Pancreas (tissue), 10 donors: ENCODE data around the gene PLA2G3. TPM values are rescaled to one million over a fixed set of nuclear protein-coding genes. Genes with fewer than 3 reads are reported as not detected.
A peak's percentile ranks its signal among the peaks of the same experiment; 100 is the strongest.

Source experiments
- ATAC-seq, 4 donors: fragments of 200-7000 bp; cut with Tn5 transposase; one replicate each; pipeline versions ENCODE4 v1.8.0 to v1.9.1; 2020; ENCODE audit warnings: mild to moderate bottlenecking in 4 of 4, moderate library complexity in 4 of 4
- DNase-seq, 6 donors: peaks; one replicate each; pipeline ENCODE4 v3.0.0-alpha.2; 2020
- FAIRE-seq: peaks from 2 replicates; lab custom pipeline; 2012; peaks lifted over from hg19 to GRCh38; lab: Jason Lieb, UNC
- H3K27ac ChIP-seq, 4 donors: fragments of 200-600 bp; sonication (generic); 1 replicate in 3 of 4; 2 replicates in 1 of 4; pipeline versions ENCODE4 v1.5.0 to v1.8.0; 2020
- H3K27me3 ChIP-seq, 4 donors: fragments of 200-600 bp; one replicate each; pipeline ENCODE4 v1.8.0; 2021
- H3K36me3 ChIP-seq, 3 donors: fragments of 200-600 bp; sonication (generic) in 1 of 3; one replicate each; pipeline versions ENCODE4 v1.5.0 to v1.8.0; 2020 to 2021
- H3K4me1 ChIP-seq, 3 donors: fragments of 200-600 bp; one replicate each; pipeline ENCODE4 v1.8.0; 2021
- H3K4me3 ChIP-seq, 4 donors: fragments of 200-600 bp; sonication (generic) in 2 of 4; one replicate each; pipeline versions ENCODE4 v1.5.0 to v1.8.0; 2020 to 2021
- H3K9me3 ChIP-seq, 4 donors: fragments of 200-600 bp; one replicate each; pipeline ENCODE4 v1.8.0; 2021
- WGBS, 2 donors: extraction: QIAGEN DNeasy Blood & Tissue Kit; methylation state at CpG; one replicate each; pipeline ENCODE4 v1.1.7; 2013; 5-methylcytosine and 5-hydroxymethylcytosine counted together
- intact Hi-C, 3 donors: fragments of 100-400 bp; cut with DNase I; formaldehyde crosslinking; loops; one replicate each; pipeline versions ENCODE4 v1.11.1 to v1.14.2; 2022
- polyA plus RNA-seq, 2 donors: library from polyadenylated mRNA; stranded (reverse); fragments of 200-250 nt; gene quantifications; one replicate each; pipeline ENCODE4 v1.2.3, GENCODE V29; 2013
- total RNA-seq, 6 donors: library from RNA; stranded (reverse); fragmentation: NEBNext Ultra II Directional in 4 of 6; extraction: Animal tissue kit (Norgen Biotek cat#: 25700) in 4 of 6; gene quantifications; one replicate each; pipeline versions ENCODE4 v1.2.1 to v1.2.4, GENCODE V29; 2021 to 2023
- TF ChIP-seq, protein P1 (sequence below), 4 donors: fragments of 200-600 bp; sonication (generic) in 3 of 4; IDR thresholded peaks; one replicate each; pipeline versions ENCODE4 v1.5.0 to v1.8.0; 2021; ENCODE audit warnings: antibody characterized with exemption in 4 of 4
- donor health status: healthy with polysubstance abuse.
- donor health status: DM: no; HTN: no; CAD: no; lungs with moderate emphysema.
- donor health status: DM: no; HTN: no; CAD: no.
- donor health status: control.
- donor health status: control.
- donor health status: Bipolar disorder and iron deficiency.
- donor health status: DM: yes; HTN: yes; CAD: no.
- donor health status: DM: no; HTN: no; CAD: no.
- donor health status: DM: no; HTN: no; CAD: no.
- donor health status: DM: yes; HTN: yes; CAD: no.

PLA2G3 gene
- total and polyA plus RNA-seq, 8 donors = 0.02 TPM; not detected in 7

DNA sequence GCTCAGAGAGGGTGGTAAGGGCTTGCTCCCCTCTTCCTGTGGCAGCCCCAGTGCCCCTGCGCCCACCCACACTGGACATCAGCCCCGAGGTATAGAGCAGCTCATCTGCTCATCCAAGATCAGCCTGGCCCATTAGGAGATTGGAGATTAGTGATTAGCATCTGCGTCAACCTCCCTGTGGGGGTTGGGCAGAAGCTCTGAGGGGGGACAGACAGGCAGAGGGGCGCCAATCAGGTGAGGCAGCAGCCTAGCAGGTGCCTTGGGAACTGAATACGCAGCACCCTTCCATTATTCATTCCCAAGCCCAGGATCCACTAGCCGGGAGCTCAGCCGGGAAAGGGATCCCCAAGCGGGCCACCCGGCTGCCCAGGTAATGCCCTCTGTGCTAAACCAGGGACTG is 48.1 kb downstream of the PLA2G3 start:
- DNase-seq = peak in 1 of 6 donors; percentile 13
- H3K27me3 ChIP-seq = no peaks in the 10 kb centered on the region
- no peaks in the 10 kb centered on the region for H3K4me1 ChIP-seq
- intact Hi-C loops = no loop called here
- H3K9me3 ChIP-seq = no peaks in the 10 kb centered on the region
- no peak overlapping the region for H3K27ac ChIP-seq
- FAIRE-seq = no peak
- peaks cover 4 to 81% (median 32%) of the 10 kb centered on the region in 3 donors for H3K36me3 ChIP-seq
- 92 to 94% methylated on average over 9 of the region's 9 CpGs for WGBS, 2 donors
- H3K4me3 ChIP-seq = no peak overlapping the region
- TF ChIP-seq, protein P1, sequence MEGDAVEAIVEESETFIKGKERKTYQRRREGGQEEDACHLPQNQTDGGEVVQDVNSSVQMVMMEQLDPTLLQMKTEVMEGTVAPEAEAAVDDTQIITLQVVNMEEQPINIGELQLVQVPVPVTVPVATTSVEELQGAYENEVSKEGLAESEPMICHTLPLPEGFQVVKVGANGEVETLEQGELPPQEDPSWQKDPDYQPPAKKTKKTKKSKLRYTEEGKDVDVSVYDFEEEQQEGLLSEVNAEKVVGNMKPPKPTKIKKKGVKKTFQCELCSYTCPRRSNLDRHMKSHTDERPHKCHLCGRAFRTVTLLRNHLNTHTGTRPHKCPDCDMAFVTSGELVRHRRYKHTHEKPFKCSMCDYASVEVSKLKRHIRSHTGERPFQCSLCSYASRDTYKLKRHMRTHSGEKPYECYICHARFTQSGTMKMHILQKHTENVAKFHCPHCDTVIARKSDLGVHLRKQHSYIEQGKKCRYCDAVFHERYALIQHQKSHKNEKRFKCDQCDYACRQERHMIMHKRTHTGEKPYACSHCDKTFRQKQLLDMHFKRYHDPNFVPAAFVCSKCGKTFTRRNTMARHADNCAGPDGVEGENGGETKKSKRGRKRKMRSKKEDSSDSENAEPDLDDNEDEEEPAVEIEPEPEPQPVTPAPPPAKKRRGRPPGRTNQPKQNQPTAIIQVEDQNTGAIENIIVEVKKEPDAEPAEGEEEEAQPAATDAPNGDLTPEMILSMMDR (IDR thresholded peaks at IDR 0.05) = no peak
- ATAC-seq = no peak

DNA sequence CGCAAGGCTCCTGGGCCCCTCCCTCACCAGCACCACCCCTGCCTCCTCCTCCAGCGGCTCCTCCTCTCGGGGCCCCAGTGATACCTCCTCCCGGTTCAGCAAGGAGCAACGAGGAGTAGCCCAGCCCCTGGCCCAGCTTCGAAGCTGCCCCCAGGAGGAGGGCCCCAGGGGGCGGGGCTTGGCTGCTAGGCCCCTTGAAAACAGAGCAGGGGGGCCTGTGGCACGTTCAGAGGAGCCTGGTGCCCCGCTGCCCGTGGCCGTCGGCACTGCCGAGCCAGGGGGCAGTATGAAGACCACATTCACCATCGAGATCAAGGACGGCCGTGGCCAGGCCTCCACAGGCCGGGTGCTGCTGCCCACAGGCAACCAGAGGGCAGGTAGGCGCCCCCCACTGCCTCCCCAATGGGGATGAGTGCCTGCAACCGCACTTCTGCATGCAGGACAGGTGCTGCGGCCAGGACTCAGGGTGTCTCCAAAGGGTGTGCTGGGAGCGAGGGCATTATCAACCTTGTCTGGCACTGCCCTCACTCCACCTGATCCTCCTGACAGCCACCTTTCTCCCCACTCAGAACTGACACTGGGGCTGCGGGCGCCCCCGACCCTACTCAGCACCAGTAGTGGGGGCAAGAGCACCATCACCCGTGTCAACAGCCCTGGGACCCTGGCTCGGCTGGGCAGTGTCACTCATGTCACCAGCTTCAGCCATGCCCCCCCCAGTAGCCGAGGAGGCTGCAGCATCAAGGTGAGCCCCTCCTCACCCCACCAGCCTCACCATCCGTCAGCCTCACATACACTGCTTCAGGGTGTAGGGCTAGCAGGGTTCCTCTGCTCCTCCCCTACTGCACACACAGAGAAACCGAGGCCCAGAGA is 49.0 kb downstream of the PLA2G3 start:
- Histone ChIP-seq H3K4me3 (no peak overlapping the region), H3K36me3 (peaks cover 4 to 73% (median 25%) of the 10 kb centered on the region in 3 donors), H3K27me3 (no peaks in the 10 kb centered on the region), H3K27ac (no peak overlapping the region), H3K4me1 (no peaks in the 10 kb centered on the region), H3K9me3 (no peaks in the 10 kb centered on the region)
- TF ChIP-seq, protein P1 (IDR thresholded peaks at IDR 0.05) = no peak
- no peak for FAIRE-seq
- intact Hi-C loops = no loop called here
- ATAC-seq = no peak
- peak in 4 of 6 donors; percentile 16 to 75 (median 28) for DNase-seq
- 85 to 88% methylated on average over 29 of the region's 29 CpGs for WGBS, 2 donors

DNA sequence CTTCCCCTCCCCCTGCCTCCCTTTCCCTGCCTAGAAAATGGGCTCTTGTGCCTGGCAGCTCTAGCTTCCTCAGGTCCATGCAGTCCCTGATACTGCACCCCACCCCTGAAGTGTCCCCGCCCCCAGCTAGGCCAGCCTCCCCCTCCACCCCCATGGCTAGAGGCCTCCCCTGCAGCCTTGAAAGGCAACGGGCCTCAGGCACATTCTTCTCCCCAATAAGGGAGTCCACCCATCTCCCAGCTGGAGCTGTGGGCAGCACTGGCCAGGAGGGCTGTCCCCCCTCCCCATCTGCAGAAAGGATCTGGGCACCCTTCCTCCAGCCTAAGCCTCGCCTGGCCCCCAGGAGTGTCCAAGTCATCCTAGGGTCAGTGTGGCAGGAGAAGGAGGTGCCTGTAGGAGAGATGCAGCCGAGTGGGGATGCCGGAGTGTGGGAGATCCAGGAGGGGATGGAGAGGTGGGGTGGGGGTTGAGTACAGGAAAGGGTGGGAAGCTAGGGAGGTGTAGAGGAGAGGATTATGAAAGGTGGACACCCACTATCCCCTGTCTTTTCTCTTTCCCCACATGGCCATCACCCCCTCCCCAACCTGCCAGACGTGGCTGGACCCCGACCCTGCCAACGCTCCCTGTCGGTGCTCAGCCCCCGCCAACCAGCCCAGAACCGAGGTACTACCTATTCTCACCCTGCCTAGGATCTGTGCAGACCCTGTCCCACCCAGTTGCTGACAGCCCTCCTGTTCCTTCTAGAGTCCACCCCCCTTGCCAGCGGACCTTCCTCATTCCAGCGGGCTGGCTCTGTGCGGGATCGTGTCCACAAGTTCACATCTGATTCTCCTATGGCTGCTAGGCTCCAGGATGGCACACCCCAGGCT is 49.9 kb downstream of the PLA2G3 start:
- Histone ChIP-seq H3K4me1 (peaks cover 0 to 3% (median 0%) of the 10 kb centered on the region in 3 donors), H3K36me3 (peaks cover 4 to 66% (median 21%) of the 10 kb centered on the region in 3 donors), H3K4me3 (no peak overlapping the region), H3K27me3 (no peaks in the 10 kb centered on the region), H3K9me3 (no peaks in the 10 kb centered on the region), H3K27ac (no peak overlapping the region)
- FAIRE-seq = no peak
- no peak for ATAC-seq
- peak in 1 of 6 donors; percentile 49 for DNase-seq
- intact Hi-C loops = no loop called here
- WGBS, 2 donors = 86 to 90% methylated on average over 13 to 15 of the region's 15 CpGs
- TF ChIP-seq, protein P1 (IDR thresholded peaks at IDR 0.05) = no peak

DNA sequence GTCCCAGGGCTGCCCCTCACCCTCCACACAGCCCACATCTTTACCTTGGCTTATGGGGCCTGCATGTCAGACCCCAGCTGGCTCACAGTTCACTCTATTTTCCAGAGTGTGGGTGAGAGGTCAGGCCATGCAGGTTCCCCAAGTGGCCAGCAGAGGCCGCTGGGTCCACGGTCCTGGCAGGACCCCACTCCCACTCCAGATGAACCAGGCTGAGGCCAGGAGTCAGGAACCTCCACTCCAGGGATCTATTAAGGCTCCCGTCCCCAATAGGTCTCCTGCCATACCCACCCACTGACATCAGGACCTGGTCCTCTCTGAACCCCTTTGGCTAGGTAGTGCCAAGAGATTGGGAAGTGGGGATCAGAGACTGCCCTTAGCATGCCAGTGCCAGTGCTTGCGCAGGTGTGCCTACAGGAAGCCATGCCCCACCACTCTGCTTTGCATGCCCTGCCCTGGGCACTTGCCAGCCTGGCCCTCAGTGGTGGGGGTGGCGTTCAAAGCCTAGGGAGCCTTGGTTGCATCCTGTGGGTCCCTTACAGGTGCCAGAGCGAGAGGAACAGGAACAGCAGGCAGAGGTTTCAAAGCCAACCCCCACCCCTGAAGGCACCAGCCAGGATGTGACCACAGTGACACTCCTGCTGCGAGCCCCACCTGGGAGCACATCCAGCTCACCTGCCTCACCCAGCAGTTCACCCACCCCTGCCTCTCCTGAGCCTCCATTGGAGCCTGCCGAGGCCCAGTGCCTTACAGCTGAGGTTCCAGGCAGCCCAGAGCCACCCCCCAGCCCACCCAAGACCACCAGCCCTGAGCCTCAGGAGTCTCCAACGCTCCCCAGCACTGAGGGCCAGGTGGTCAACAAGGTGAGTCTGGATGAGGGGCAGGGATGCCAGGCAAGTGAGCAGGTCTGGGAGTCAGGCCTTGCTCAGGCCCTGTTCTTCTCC is 50.9 kb downstream of the PLA2G3 start:
- TF ChIP-seq, protein P1 (IDR thresholded peaks at IDR 0.05) = peak; percentile 17 to 48 (median 36)
- intact Hi-C loops = loop anchor here in 2 of 3 donors (5.0 kb wide), 2 partner anchors 137 to 142 kb away; no protein-coding TSS in a partner anchor
- DNase-seq (peak in 4 of 6 donors; percentile 19 to 68 (median 42)), FAIRE-seq (no peak), ATAC-seq (peak in 2 of 4 donors; percentile 9 to 16)
- no peak overlapping the region for H3K27ac ChIP-seq
- H3K4me1 ChIP-seq = peaks cover 0 to 4% (median 1%) of the 10 kb centered on the region in 3 donors
- peaks cover 4 to 55% (median 21%) of the 10 kb centered on the region in 3 donors for H3K36me3 ChIP-seq
- no peaks in the 10 kb centered on the region for H3K27me3 ChIP-seq
- no peaks in the 10 kb centered on the region for H3K9me3 ChIP-seq
- H3K4me3 ChIP-seq = no peak overlapping the region
- WGBS, 2 donors = 81 to 83% methylated on average over 9 of the region's 9 CpGs
